H9 (cell line): ENCODE measurements around the gene HOXD8. TPM values are rescaled to one million over a fixed set of nuclear protein-coding genes. Genes with fewer than 3 reads are reported as not detected.

Experiments
- DNase-seq: peaks from one replicate; pipeline ENCODE4 v3.0.0-alpha.2; 2017
- H2AFZ ChIP-seq: one replicate; pipeline ENCODE4 v1.6.1; 2013; ENCODE audit warnings: mild to moderate bottlenecking, low read length, control low read depth, moderate library complexity
- H2AK5ac ChIP-seq: 2 replicates; pipeline ENCODE4 v1.6.1; 2013; ENCODE audit warnings: low read length, control low read depth, mixed read lengths; ENCODE audit not compliant: insufficient read length
- H2BK120ac ChIP-seq: one replicate; pipeline ENCODE4 v1.6.1; 2013; ENCODE audit warnings: low read depth, mild to moderate bottlenecking, low read length, control low read depth, inconsistent platforms; ENCODE audit not compliant: poor library complexity, severe bottlenecking
- H2BK12ac ChIP-seq: 2 replicates; pipeline ENCODE4 v1.6.1; 2013; ENCODE audit warnings: low read length, control low read depth, mixed read lengths, low read depth; ENCODE audit not compliant: insufficient read length
- H2BK15ac ChIP-seq: 2 replicates; pipeline ENCODE4 v1.6.1; 2013; ENCODE audit warnings: low read depth, low read length, control low read depth
- H2BK20ac ChIP-seq: one replicate; pipeline ENCODE4 v1.6.1; 2013; ENCODE audit warnings: low read depth, mild to moderate bottlenecking, low read length, control low read depth, inconsistent platforms; ENCODE audit not compliant: poor library complexity, severe bottlenecking
- H2BK5ac ChIP-seq: 2 replicates; pipeline ENCODE4 v1.6.1; 2013; ENCODE audit warnings: low read length, control low read depth, mixed read lengths; ENCODE audit not compliant: insufficient read length
- H3K14ac ChIP-seq: 2 replicates; pipeline ENCODE4 v1.6.1; 2013; ENCODE audit warnings: low read length, control low read depth; ENCODE audit not compliant: insufficient read depth
- H3K18ac ChIP-seq: 2 replicates; pipeline ENCODE4 v1.6.1; 2013; ENCODE audit warnings: low read depth, mild to moderate bottlenecking, mixed read lengths, low read length, control low read depth; ENCODE audit not compliant: insufficient read length
- H3K23ac ChIP-seq: 2 replicates; pipeline ENCODE4 v1.6.1; 2013; ENCODE audit warnings: low read length, control low read depth, mixed read lengths, low read depth; ENCODE audit not compliant: insufficient read length
- H3K23me2 ChIP-seq: 2 replicates; pipeline ENCODE4 v1.6.1; 2013; ENCODE audit warnings: low read depth, mild to moderate bottlenecking, mixed read lengths, low read length, control low read depth; ENCODE audit not compliant: insufficient read length, poor library complexity, severe bottlenecking
- H3K27ac ChIP-seq: 2 replicates; pipeline ENCODE4 v1.5.1; 2013; ENCODE audit warnings: low read length, control low read depth, mixed read lengths, low read depth; ENCODE audit not compliant: insufficient read length
- H3K27me3 ChIP-seq: 2 replicates; pipeline ENCODE4 v1.6.1; 2013; ENCODE audit warnings: low read length, control low read depth, inconsistent platforms; ENCODE audit not compliant: insufficient read depth
- H3K4ac ChIP-seq: 2 replicates; pipeline ENCODE4 v1.6.1; 2013; ENCODE audit warnings: low read depth, mild to moderate bottlenecking, control low read depth, inconsistent platforms, low read length, moderate library complexity
- H3K4me1 ChIP-seq: 2 replicates; pipeline ENCODE4 v1.6.1; 2013; ENCODE audit warnings: low read length, control low read depth, inconsistent platforms; ENCODE audit not compliant: insufficient read depth
- H3K4me2 ChIP-seq: 2 replicates; pipeline ENCODE4 v1.6.1; 2013; ENCODE audit warnings: low read length, control low read depth, mixed read lengths; ENCODE audit not compliant: insufficient read length, insufficient read depth
- H3K56ac ChIP-seq: 2 replicates; pipeline ENCODE4 v1.6.1; 2013; ENCODE audit warnings: low read depth, mild to moderate bottlenecking, mixed read lengths, low read length, control low read depth; ENCODE audit not compliant: insufficient read length
- H3K79me1 ChIP-seq: 2 replicates; pipeline ENCODE4 v1.6.1; 2013; ENCODE audit warnings: low read depth, mild to moderate bottlenecking, moderate library complexity, low read length, control low read depth, inconsistent platforms; ENCODE audit not compliant: insufficient read depth, poor library complexity, severe bottlenecking
- H3K79me2 ChIP-seq: 2 replicates; pipeline ENCODE4 v1.6.1; 2013; ENCODE audit warnings: low read length, control low read depth, inconsistent platforms; ENCODE audit not compliant: insufficient read depth
- H3K9ac ChIP-seq: 2 replicates; pipeline ENCODE4 v1.6.1; 2013; ENCODE audit warnings: low read length, control low read depth, mixed read lengths; ENCODE audit not compliant: insufficient read length; ENCODE audit errors: extremely low read depth
- H3K9me3 ChIP-seq: one replicate; pipeline ENCODE4 v1.6.1; 2013; ENCODE audit warnings: low read depth, low read length, inconsistent platforms; ENCODE audit not compliant: control insufficient read depth
- H3T11ph ChIP-seq: one replicate; pipeline ENCODE4 v1.6.1; 2013; ENCODE audit warnings: mild to moderate bottlenecking, low read length, control low read depth, inconsistent platforms
- H4K20me1 ChIP-seq: one replicate; pipeline ENCODE4 v1.6.1; 2013; ENCODE audit not compliant: control insufficient read depth, insufficient read length, insufficient read depth
- H4K5ac ChIP-seq: 2 replicates; pipeline ENCODE4 v1.6.1; 2013; ENCODE audit warnings: low read depth, mild to moderate bottlenecking, mixed read lengths, low read length, control low read depth; ENCODE audit not compliant: insufficient read length
- H4K8ac ChIP-seq: replicated peaks from 2 replicates; pipeline ENCODE4 v1.6.1; 2013; ENCODE audit warnings: low read length, control low read depth, mixed read lengths, low read depth; ENCODE audit not compliant: insufficient read length
- H4K91ac ChIP-seq: 2 replicates; pipeline ENCODE4 v1.6.1; 2013; ENCODE audit warnings: low read depth, mild to moderate bottlenecking, moderate library complexity, mixed read lengths, low read length, control low read depth; ENCODE audit not compliant: insufficient read length
- H3K27ac Mint-ChIP-seq, 3 experiments: 2 replicates in 2 of 3; 3 replicates in 1 of 3; pipeline ENCODE4 v1.8.0; 2020 to 2021; ENCODE audit warnings: mixed read lengths in 3 of 3, mild to moderate bottlenecking in 1 of 3, moderate library complexity in 1 of 3
- H3K27me3 Mint-ChIP-seq: 2 replicates; pipeline ENCODE4 v1.8.0; 2021; ENCODE audit warnings: low read depth, mild to moderate bottlenecking, moderate library complexity, mixed read lengths
- H3K36me3 Mint-ChIP-seq, 3 experiments: 2 replicates in 2 of 3; 3 replicates in 1 of 3; pipeline ENCODE4 v1.8.0; 2020 to 2021; ENCODE audit warnings: low read depth in 3 of 3, mixed read lengths in 3 of 3; ENCODE audit not compliant: insufficient read depth in 1 of 3
- H3K4me1 Mint-ChIP-seq, 2 experiments: 2 replicates each; pipeline ENCODE4 v1.8.0; 2020; ENCODE audit warnings: mixed read lengths in 2 of 2
- H3K4me3 Mint-ChIP-seq, 2 experiments: 2 replicates in 1 of 2; 3 replicates in 1 of 2; pipeline ENCODE4 v1.8.0; 2020 to 2021; ENCODE audit warnings: mild to moderate bottlenecking in 2 of 2, mixed read lengths in 2 of 2, moderate library complexity in 1 of 2
- H3K9me3 Mint-ChIP-seq, 2 experiments: 2 replicates in 1 of 2; 3 replicates in 1 of 2; pipeline ENCODE4 v1.8.0; 2020; ENCODE audit warnings: mild to moderate bottlenecking in 2 of 2, mixed read lengths in 2 of 2, moderate library complexity in 1 of 2
- WGBS: extraction: QIAGEN DNeasy Blood & Tissue Kit; methylation state at CpG from one replicate; pipeline ENCODE4 v1.1.7; 2013; ENCODE audit warnings: missing lambda C conversion rate, low lambda C conversion rate, mixed read lengths; ENCODE audit not compliant: insufficient read length; ENCODE audit errors: extremely low coverage; 5-methylcytosine and 5-hydroxymethylcytosine counted together
- total RNA-seq: library from RNA; stranded (reverse); gene quantifications from 2 replicates; pipeline ENCODE4 v1.2.1, GENCODE V29; 2021
- TF ChIP-seq, protein P1 (sequence below): fragments of 200-600 bp; sonication (generic); conservative IDR thresholded peaks from 3 replicates; pipeline ENCODE4 v1.8.0; 2021; ENCODE audit warnings: antibody characterized with exemption, mild to moderate bottlenecking

HOXD8 gene
- total RNA-seq, 1 experiment from 2014 or later: not detected

DNA sequence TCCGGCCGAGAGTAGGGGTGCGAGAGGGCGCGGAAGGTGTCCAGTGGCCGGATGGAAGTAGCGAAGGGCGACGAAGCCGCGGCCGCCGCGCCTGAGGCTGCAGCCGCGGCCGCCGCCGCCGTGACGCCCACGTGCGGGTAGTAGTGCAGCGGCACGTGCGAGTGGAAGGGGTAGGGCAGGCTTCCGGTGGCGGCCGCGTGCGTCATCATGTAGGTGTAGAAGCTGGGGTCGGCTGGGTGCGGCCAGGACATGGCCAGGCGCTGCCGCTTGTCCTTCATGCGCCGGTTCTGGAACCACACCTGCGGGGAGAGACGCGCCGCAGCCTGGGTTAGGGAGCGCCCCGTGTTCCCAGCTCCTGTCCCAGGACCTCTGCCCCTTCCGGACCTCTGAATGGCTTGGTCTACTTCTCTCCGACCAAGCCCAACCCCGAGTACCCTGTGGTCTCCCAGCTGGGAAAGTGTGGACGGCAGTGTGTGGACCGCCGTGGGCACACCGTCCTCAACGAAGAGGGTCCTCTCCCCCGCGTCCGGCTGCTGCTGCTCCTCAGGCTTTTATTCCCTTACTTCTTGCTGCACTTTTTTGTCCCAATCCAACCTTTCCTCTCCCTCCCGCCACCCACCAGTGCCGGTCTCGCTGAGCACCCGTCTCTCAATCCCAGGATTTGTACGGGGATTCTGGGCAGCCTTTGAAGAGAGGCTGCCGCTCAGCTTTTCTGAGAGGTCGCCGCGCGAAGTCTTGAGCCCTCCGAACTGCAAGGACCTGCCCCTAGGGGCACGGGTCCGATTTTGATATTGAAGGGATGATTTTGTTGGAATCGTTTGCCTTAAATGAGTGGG, 48.7 kb upstream of the HOXD8 start:
- Histone ChIP-seq H3K79me1 (no peaks in the 10 kb centered on the region), H4K5ac (no peak overlapping the region), H3K79me2 (no peaks in the 10 kb centered on the region), H4K91ac (no peak overlapping the region), H4K8ac (no peak overlapping the region), H3K23me2 (peaks cover 7% of the 10 kb centered on the region), H3K9ac (no peak overlapping the region), H2BK12ac (no peak overlapping the region), H3T11ph (no peak overlapping the region), H3K4me1 (no peaks in the 10 kb centered on the region), H3K27me3 (peaks cover 87% of the 10 kb centered on the region), H3K56ac (no peak overlapping the region), H3K4me2 (peak overlapping the region; percentile 50), H2AFZ (no peak overlapping the region), H2BK20ac (no peak overlapping the region), H3K27ac (no peak overlapping the region), H2BK120ac (no peak overlapping the region), H3K14ac (no peak overlapping the region; the same call in 1 of the 2 replicates), H4K20me1 (no peaks in the 10 kb centered on the region), H3K4ac (no peak overlapping the region), H2BK5ac (no peak overlapping the region), H3K23ac (no peak overlapping the region), H2BK15ac (no peak overlapping the region), H2AK5ac (no peak overlapping the region), H3K9me3 (no peaks in the 10 kb centered on the region), H3K18ac (no peak overlapping the region)
- peaks cover 5 to 6% of the 10 kb centered on the region in 2 experiments; a peak in 4 of 5 replicates for H3K9me3 Mint-ChIP-seq
- H3K27ac Mint-ChIP-seq: no peak overlapping the region
- no CpG with 5 or more reads among the region's 68 CpGs for WGBS
- peak overlapping the region; percentile 49 to 73 for H3K4me3 Mint-ChIP-seq
- DNase-seq: peak; percentile 58
- peaks cover 96% of the 10 kb centered on the region for H3K27me3 Mint-ChIP-seq
- peaks cover 20 to 46% of the 10 kb centered on the region in 2 experiments for H3K4me1 Mint-ChIP-seq
- no peaks in the 10 kb centered on the region for H3K36me3 Mint-ChIP-seq
- TF ChIP-seq, protein P1, sequence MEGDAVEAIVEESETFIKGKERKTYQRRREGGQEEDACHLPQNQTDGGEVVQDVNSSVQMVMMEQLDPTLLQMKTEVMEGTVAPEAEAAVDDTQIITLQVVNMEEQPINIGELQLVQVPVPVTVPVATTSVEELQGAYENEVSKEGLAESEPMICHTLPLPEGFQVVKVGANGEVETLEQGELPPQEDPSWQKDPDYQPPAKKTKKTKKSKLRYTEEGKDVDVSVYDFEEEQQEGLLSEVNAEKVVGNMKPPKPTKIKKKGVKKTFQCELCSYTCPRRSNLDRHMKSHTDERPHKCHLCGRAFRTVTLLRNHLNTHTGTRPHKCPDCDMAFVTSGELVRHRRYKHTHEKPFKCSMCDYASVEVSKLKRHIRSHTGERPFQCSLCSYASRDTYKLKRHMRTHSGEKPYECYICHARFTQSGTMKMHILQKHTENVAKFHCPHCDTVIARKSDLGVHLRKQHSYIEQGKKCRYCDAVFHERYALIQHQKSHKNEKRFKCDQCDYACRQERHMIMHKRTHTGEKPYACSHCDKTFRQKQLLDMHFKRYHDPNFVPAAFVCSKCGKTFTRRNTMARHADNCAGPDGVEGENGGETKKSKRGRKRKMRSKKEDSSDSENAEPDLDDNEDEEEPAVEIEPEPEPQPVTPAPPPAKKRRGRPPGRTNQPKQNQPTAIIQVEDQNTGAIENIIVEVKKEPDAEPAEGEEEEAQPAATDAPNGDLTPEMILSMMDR: no peak
